MM.1S (cell line): ENCODE data around the gene VNN1.

ENCODE experiments used
- DNase-seq: peaks from one replicate; pipeline ENCODE4 v3.0.0-alpha.2; 2015
- H2AFZ ChIP-seq: fragments of 300-600 bp; sonication (generic); 2 replicates; pipeline ENCODE4 v1.6.0; 2016; ENCODE audit warnings: antibody characterized with exemption, low read length
- H3F3A ChIP-seq: fragments of 300-600 bp; sonication (generic); 2 replicates; pipeline ENCODE4 v1.6.1; 2016; ENCODE audit warnings: mild to moderate bottlenecking, antibody characterized with exemption, low read length, moderate library complexity, mixed read lengths; ENCODE audit not compliant: insufficient read depth
- H3K27ac ChIP-seq: fragments of 300-600 bp; sonication (generic); 2 replicates; pipeline ENCODE4 v1.5.1; 2016; ENCODE audit warnings: mild to moderate bottlenecking, low read length
- H3K27me3 ChIP-seq: fragments of 300-600 bp; sonication (generic); replicated peaks from 2 replicates; pipeline ENCODE4 v1.6.0; 2016; ENCODE audit warnings: low read length; ENCODE audit not compliant: insufficient read depth
- H3K36me3 ChIP-seq: fragments of 300-600 bp; sonication (generic); replicated peaks from 2 replicates; pipeline ENCODE4 v1.6.1; 2016; ENCODE audit warnings: mild to moderate bottlenecking, low read length, mixed read lengths; ENCODE audit not compliant: insufficient read depth
- H3K4me1 ChIP-seq: fragments of 300-600 bp; sonication (generic); 2 replicates; pipeline ENCODE4 v1.6.1; 2016; ENCODE audit warnings: low read length, mixed read lengths
- H3K4me2 ChIP-seq: fragments of 300-600 bp; sonication (generic); 2 replicates; pipeline ENCODE4 v1.6.0; 2016; ENCODE audit warnings: low read depth, low read length
- H3K4me3 ChIP-seq: fragments of 300-600 bp; sonication (generic); 2 replicates; pipeline ENCODE4 v1.5.1; 2016; ENCODE audit warnings: low read length, mixed read lengths
- H3K79me2 ChIP-seq: fragments of 300-600 bp; sonication (generic); 2 replicates; pipeline ENCODE4 v1.6.1; 2016; ENCODE audit warnings: mixed run types, low read length, mixed read lengths
- H3K9ac ChIP-seq: fragments of 300-600 bp; sonication (generic); 2 replicates; pipeline ENCODE4 v1.6.1; 2016; ENCODE audit warnings: low read length, mixed read lengths
- H3K9me2 ChIP-seq: fragments of 300-600 bp; sonication (generic); replicated peaks from 2 replicates; pipeline ENCODE4 v1.6.1; 2016; ENCODE audit warnings: mild to moderate bottlenecking, low read length, mixed read lengths; ENCODE audit not compliant: insufficient read depth
- H3K9me3 ChIP-seq: fragments of 300-600 bp; sonication (generic); replicated peaks from 2 replicates; pipeline ENCODE4 v1.6.1; 2016; ENCODE audit warnings: mild to moderate bottlenecking, low read length, mixed read lengths; ENCODE audit not compliant: insufficient read depth
- H4K20me1 ChIP-seq: fragments of 300-600 bp; sonication (generic); 2 replicates; pipeline ENCODE4 v1.6.1; 2016; ENCODE audit warnings: mild to moderate bottlenecking, low read length, moderate library complexity, mixed read lengths; ENCODE audit not compliant: insufficient read depth
- EZH2 ChIP-seq: fragments of 300-600 bp; sonication (generic); optimal IDR thresholded peaks from 2 replicates; pipeline ENCODE3; 2017; ENCODE audit warnings: low read depth, mild to moderate bottlenecking, antibody characterized with exemption, low read length, mixed read lengths
- EZH2phosphoT487 ChIP-seq: fragments of 300-600 bp; sonication (generic); IDR thresholded peaks from 2 replicates; pipeline ENCODE4 v1.6.1; 2018; ENCODE audit warnings: antibody characterized with exemption, low read length
- TF ChIP-seq, protein P1 (sequence below): fragments of 300-600 bp; sonication (generic); IDR thresholded peaks from 2 replicates; pipeline ENCODE4 v1.5.1; 2016; ENCODE audit warnings: antibody characterized with exemption, low read length, mixed read lengths

Gene VNN1

DNA sequence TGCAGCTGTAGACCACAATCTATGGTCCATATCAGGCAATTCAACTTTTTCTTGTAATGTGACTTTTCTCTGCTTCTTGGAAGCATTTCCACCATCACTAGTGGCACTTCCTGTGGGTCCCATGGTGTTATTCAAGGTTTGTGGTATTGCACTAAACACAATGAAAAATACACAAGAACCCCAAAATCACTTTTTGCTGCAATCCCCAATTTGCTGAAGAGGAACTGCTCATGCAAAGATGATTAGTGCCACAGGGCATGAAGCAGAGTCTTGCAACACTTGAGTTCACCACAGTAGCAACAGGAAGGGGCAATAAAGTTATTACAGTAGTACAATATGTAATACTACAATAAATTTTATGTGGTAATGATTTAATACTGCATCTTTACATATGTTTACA is 38.1 kb downstream of the VNN1 start:
- DNase-seq: no peak
- H3K9me3 ChIP-seq: no peaks in the 10 kb centered on the region
- H3F3A ChIP-seq: no peaks in the 10 kb centered on the region
- no peaks in the 10 kb centered on the region for H3K4me1 ChIP-seq
- H4K20me1 ChIP-seq: no peaks in the 10 kb centered on the region
- TF ChIP-seq EZH2 (no peak), EZH2phosphoT487 (no peak)
- TF ChIP-seq, protein P1, sequence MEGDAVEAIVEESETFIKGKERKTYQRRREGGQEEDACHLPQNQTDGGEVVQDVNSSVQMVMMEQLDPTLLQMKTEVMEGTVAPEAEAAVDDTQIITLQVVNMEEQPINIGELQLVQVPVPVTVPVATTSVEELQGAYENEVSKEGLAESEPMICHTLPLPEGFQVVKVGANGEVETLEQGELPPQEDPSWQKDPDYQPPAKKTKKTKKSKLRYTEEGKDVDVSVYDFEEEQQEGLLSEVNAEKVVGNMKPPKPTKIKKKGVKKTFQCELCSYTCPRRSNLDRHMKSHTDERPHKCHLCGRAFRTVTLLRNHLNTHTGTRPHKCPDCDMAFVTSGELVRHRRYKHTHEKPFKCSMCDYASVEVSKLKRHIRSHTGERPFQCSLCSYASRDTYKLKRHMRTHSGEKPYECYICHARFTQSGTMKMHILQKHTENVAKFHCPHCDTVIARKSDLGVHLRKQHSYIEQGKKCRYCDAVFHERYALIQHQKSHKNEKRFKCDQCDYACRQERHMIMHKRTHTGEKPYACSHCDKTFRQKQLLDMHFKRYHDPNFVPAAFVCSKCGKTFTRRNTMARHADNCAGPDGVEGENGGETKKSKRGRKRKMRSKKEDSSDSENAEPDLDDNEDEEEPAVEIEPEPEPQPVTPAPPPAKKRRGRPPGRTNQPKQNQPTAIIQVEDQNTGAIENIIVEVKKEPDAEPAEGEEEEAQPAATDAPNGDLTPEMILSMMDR: no peak
- H3K36me3 ChIP-seq: no peaks in the 10 kb centered on the region
- no peak overlapping the region for H2AFZ ChIP-seq
- H3K4me2 ChIP-seq: no peak overlapping the region
- no peaks in the 10 kb centered on the region for H3K27me3 ChIP-seq
- H3K4me3 ChIP-seq: no peak overlapping the region
- no peaks in the 10 kb centered on the region for H3K9me2 ChIP-seq
- no peak overlapping the region for H3K9ac ChIP-seq
- H3K79me2 ChIP-seq: no peaks in the 10 kb centered on the region
- no peak overlapping the region for H3K27ac ChIP-seq

DNA sequence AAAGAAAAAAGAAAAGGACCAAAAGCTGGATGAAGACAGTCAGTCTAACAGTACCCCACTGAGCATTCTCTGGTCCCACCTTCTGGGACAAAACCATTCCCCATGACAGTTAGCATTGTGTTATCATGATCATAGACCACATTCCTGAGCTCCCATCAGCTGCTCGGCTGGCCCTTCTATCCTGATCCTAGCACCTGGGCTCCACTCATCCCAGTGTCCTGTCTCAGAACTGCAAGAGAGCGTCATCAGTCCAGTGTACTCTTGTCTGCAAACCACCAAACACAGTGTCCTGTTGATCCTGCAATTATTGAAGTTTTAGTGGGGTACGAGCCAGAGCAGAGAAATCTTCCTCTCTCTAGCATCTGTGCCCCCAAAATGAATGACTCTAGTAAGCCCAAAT is 38.9 kb downstream of the VNN1 start:
- Histone ChIP-seq H3K4me1 (no peaks in the 10 kb centered on the region), H3K4me3 (no peak overlapping the region), H3K36me3 (no peaks in the 10 kb centered on the region), H3K27ac (no peak overlapping the region), H3K9me3 (no peaks in the 10 kb centered on the region), H3F3A (no peaks in the 10 kb centered on the region), H3K4me2 (no peak overlapping the region), H3K9me2 (no peaks in the 10 kb centered on the region), H3K79me2 (no peaks in the 10 kb centered on the region), H3K9ac (no peak overlapping the region), H2AFZ (no peak overlapping the region), H3K27me3 (no peaks in the 10 kb centered on the region), H4K20me1 (no peaks in the 10 kb centered on the region)
- no peak for DNase-seq
- TF ChIP-seq, protein P1: no peak
- TF ChIP-seq EZH2phosphoT487 (no peak), EZH2 (no peak)

DNA sequence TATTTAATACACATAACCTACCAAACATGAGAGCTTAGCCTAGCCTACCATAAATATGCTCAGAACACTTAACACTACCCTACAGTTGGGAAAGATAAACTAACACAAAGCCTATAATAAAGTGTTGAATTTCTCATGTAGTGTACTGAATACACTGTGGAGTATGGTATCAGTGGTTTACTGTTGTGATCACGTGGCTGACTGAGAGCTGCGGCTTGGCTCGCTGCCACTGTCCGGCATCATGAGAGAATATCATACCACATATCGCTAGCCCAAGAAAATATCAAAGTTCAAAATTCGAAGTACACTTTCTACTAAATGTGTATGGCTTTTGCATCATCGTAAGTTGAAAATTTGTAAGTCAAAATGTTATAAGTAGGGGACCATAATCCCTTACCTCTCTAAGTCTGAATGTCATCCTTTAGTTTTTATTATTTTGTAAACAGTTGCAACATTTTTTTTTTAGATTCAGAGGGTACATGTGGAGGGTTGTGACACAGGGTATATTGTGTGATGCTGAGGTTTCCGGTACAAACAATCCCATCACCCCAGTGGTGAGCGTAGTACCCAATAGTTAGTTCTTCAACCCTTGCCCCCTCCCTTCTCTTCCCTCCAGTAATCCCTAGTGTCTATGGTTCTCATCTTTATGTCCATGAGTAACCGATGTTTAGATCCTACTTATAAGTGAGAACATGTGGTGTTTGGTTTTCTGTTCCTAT is 40.3 kb downstream of the VNN1 start:
- no peak overlapping the region for H3K9ac ChIP-seq
- no peak overlapping the region for H3K27ac ChIP-seq
- no peaks in the 10 kb centered on the region for H3F3A ChIP-seq
- no peak overlapping the region for H2AFZ ChIP-seq
- DNase-seq: no peak
- no peaks in the 10 kb centered on the region for H3K27me3 ChIP-seq
- H3K9me2 ChIP-seq: no peaks in the 10 kb centered on the region
- no peak overlapping the region for H3K4me3 ChIP-seq
- no peaks in the 10 kb centered on the region for H4K20me1 ChIP-seq
- no peaks in the 10 kb centered on the region for H3K36me3 ChIP-seq
- TF ChIP-seq EZH2phosphoT487: no peak
- no peak for TF ChIP-seq EZH2
- TF ChIP-seq, protein P1: no peak
- no peaks in the 10 kb centered on the region for H3K79me2 ChIP-seq
- no peaks in the 10 kb centered on the region for H3K9me3 ChIP-seq
- H3K4me1 ChIP-seq: no peaks in the 10 kb centered on the region
- no peak overlapping the region for H3K4me2 ChIP-seq
